SKM-1 (cell line): ENCODE measurements around the gene CD164L2.
A peak's percentile ranks its signal among the peaks of the same experiment; 100 is the strongest.

Experiments
- DNase-seq: peaks from one replicate; lab custom pipeline; 2025; ENCODE audit not compliant: unreplicated experiment; lab: John Stamatoyannopoulos, UW

CD164L2 gene

DNA sequence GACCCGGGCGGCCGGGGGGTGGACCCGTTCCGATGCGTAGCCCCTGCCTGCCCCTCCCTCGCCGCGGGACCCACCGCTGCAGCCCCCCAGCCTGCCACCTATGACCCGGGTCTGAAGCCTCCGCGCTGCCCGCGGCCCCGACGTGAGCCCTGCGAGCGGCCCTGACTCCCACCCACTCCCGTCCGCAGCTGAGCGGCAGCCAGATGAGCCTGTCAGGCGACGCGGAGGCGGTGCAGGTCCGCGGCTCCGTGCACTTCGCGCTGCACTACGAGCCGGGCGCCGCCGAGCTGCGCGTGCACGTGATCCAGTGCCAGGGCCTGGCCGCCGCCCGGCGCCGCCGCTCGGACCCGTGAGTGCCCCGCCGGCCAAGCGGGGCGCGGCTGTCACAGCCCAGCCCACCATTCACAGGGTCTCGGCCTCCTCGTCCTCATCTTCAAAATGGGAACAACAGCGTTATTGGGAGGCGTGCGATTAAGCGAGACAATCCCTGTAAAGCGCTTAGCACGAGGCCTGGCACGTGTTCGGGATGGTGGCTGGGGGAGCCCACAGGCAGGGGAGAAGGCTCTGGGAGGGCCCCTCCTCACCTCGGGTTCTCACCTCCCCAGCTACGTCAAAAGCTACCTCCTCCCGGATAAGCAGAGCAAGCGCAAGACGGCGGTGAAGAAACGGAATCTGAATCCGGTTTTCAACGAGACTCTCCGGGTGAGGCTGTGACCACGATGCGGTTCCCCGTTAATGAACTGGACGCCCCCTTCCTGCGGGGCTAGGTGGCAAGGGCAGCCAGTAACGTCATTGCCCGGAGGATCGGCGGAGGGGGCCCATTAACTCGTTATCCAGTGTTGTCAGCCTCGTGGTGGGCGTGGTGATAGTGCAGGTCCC, 33.1 kb downstream of the CD164L2 start:
- no peak for DNase-seq

DNA sequence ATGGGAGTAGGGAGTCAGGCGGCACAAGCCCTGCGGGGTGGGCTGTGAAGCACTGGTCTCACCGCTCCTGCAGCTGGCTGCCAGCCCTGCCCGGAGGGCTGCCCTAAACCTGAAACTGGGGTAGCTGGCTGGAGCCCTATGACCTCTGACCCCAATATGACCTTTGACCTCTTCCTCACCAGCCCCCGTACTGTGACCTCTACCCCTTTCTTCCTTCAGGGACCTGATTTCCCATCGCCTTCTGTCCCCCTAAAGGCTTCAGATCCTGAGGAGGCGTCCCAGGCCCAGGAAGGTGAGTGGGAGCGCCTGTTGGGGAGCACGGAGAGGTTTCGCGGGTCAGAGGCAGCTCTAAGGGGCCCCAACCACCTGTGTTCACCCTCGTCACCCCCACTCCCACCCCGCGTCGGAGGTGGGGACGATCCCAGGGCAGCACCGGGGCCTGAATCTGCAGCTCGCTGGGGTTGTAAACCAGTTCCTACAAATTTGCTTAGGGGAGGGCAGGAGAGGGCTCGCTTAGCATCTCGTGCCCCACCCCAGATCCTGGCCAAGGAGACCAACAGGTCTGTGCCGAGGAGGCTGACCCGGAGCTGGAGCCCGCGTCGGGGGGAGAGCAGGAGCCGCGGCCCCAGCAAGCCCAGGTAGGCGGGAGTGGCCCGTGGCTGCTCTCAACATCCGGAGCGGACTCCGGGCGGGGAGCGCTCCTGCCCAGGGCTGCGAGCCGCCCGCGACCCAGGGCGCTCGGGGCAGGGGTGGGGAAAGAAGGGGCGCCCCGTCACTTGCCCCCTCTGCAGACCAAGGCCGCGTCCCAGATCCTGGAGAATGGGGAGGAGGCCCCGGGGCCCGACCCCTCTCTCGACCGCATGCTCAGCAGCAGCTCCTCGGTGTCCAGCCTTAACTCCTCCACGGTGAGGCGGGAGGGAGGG, 34.0 kb downstream of the CD164L2 start:
- no peak for DNase-seq

DNA sequence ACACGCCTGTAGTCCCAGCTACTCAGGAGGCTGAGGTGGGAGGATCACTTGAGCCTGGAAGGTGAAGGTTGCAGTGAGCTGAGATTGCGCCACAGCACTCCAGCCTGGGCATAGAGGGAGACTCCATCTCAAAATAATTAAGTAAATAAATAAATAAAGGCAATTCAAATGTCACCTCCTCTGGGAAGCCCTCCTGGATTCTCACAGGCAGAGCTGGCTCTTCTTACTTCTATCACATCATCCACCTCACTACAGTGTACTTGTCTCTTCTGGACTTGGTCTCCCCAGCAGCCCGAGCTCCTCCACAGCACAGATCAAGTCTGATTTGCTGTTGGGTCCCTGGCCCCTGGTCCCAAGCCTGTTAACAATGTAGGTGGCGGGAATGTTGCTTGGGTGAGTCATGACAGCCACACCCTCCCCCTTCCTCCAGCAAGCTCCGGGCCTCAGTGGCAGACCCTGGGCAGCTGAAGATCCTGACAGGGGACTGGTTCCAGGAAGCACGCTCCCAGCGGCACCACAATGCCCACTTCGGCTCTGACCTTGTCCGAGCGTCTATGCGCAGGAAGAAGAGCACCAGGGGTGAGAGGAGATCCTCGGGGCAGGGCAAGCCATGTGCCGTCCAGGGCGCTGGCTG, 36.0 kb downstream of the CD164L2 start:
- no peak for DNase-seq

DNA sequence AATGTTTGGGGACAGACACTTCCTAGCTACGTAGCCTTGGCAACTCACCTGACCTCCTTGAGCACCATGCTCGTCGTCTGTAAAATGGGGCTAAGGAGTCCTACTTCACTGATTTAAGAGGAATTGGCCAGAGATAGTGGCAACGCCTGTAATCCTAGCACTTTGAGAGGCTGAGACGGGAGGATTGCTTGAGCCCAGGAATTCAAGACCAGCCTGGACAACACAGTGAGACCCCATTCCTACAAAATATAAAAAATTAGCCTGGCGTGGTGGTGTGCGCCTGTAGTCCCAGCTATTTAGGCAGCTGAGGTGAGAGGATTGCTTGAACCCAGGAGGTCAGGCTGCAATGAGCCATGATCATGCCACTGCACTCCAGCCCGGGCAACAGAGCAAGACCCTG, 36.8 kb downstream of the CD164L2 start:
- DNase-seq: no peak

DNA sequence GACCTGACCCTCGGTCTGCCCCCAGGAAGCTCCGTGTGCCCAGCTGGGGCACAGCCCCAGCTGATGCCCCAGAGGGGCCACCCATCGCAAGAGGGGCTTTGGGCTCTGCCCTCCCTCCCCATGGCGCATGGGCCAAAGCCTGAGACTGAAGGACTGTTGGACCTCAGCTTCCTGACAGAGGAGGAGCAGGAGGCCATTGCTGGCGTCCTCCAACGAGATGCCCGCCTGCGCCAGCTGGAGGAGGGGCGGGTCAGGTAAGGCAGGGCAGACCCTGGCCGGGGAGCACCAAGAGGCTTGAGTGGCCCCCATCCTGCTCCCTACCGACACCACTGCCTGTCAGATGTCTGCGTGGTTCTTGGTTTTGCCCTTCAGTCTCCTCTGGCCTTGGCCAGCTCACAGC, 37.9 kb downstream of the CD164L2 start:
- no peak for DNase-seq

DNA sequence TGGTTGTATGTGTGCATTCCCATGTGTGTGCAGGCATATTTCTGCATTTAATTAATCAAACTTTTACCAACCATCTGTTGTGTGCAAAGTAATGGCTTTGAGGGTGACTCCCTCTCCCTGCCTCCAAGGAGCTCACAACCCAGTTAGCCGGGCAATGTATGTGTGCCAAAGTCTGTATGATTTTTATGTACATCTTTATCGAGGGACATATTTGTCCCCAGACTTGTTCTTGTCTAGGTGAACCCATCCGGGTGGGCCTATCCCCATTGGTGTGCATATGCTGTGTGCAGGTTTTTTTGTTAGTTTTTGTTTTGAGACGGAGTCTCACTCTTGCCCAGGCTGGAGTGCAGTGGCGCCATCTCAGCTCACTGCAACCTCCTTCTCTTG, 39.5 kb downstream of the CD164L2 start:
- DNase-seq: no peak

DNA sequence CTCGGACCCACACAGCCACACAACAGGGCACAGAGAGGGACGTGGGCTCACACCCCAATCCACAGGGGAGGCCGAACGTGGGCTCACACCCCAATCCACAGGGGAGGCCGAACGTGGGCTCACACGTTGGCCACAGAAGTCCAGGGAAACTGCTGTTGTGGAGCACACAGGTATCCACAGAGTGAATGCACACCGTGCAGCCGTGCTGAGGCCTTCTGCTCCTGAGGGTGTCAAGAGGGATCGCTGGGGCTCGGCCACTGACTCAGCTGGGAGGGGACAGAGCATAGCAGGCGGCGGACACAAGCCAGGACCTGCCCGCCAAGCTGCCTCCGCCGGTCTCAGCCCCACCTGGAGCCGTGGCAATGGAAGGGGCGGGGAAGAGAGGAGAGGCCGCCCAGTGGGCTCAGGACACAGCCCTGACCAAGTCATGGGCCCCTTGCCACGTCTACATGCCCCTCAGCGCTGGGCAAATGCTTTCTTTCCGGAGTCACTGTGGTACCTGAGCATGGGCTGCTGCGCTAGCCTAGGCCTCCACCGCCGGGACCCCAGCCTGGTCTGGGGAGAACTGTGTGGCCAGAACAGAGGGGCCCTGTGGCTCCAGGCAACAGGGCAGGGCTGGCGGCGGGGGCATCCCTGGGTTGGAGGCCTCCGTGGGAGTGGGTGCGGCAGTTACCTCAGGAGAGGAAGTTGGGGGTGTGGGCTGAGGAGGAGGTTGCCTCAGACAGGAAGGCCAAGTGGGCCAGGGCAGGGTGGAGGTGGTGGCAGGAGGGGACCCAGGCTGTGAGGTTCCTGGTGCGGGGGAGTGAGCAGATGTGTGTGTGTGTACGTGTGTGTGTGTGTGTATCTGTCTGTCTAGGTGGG, 40.1 kb downstream of the CD164L2 start:
- DNase-seq: peak; percentile 95

DNA sequence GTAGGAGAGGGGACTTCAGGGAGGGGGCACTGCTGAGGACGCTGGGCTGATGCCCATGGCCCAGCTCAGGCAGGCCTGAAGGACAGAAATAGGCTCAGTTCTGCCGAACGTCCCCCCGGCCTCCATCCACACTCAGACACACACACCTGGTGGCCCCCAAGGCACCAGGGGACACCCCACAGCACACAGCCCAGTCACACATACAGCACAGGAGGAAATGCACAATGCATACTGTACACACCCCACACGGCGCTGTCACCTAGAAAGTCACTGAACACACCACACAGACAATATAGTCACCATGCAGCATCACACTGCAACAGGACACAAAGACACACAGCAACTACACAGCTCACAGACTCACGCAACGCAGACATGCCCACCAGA, 40.7 kb downstream of the CD164L2 start:
- no peak for DNase-seq

DNA sequence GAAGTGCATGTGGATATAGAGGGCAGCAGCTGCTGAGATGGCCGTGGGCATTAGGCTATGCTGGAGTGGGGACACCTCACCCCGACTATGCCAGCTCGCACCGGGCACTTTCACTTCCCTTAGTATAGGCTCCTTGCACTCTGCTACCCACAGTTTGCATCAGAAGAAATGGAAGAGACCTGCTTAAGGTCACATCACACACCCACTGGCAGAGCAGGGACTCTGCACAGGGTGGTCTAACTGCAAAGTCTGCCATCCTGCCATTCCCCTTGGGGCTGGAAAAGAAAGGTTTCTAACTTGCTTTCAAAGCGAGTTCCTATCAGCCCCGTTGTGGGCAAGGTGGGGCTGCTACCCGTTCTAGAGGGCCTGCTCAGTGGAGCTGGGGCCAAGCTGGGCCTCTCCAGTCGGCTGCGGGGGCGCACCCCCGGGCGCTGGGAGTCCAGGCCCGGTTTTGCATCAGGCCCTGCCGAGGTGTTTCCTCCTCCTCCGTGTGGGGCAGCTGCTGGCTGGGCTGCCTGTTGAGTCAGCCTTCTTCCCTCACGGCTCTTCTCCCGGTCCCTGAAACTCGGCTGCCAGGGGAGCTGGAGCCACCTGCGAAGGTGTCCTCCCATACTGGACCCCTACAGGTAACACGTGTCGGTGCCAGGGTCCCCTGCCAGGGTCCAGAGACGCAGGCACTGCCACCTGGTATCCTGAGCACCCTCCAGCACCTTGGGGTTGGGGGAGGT, 41.4 kb downstream of the CD164L2 start, which contains the start of gene SYTL1:
SYTL1 (plus strand) TSS at position 498 of the 728 bp plus-strand sequence. CDS start 3,313 bp downstream, outside the sequence.
- peak; percentile 53 for DNase-seq

DNA sequence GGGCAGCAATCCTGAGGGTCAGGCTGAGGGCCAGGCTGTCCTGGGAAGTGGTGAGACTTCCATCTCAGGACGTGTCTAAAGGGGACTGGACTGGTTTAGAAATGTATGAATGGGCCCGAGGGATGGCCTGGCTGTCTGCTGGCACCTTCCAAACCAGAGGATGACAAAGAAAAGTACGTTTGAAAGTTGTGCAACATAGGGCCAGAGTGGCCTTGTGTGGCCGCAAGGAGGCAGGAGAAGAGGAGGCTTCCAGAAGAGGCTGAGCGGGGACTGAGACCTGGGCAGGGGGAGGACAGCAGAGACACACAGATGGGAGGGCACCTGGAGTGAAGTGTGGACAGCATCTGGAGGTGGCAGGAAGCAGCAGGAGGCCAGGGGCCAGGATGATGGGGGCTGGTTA, 43.9 kb downstream of the CD164L2 start:
- no peak for DNase-seq

DNA sequence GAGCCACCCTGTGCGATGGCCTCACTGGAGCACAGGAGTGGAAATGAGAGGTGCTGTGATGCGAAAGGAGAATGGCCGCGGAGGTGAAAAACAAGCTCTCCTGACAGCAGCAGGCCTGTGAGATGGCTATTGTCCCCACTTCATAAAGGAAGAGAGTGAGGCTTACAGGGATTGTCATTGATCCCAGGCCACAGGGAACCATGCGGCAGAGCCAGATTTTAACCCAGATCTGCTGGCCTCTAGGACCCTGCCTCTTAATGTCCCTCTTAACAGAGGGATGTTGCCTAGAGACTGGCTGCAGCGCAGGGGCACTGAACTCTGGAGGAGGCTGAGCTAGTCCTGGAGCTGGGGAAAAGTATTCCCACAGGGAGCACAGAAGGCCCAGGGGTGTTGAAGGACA, 44.4 kb downstream of the CD164L2 start:
- DNase-seq: no peak

DNA sequence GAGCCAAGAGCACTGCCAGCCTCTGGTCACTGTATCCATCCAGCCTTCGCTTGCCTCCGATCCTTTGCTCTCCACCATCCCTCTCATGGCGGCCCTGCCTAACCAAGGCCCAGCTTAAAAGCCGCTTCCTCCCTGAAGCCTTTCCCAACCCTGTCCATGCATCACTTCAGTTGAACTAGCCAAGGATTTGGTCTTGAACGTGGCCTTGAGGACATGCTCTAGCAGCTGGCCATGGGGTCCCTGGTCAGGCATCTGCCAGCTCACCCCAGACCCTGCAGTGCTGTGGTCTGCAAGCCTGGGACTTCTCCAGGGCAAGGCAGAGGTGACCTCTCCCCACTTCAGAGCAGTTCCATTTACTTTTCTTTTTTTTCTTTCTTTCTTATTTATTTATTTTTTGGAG, 46.4 kb downstream of the CD164L2 start:
- no peak for DNase-seq

DNA sequence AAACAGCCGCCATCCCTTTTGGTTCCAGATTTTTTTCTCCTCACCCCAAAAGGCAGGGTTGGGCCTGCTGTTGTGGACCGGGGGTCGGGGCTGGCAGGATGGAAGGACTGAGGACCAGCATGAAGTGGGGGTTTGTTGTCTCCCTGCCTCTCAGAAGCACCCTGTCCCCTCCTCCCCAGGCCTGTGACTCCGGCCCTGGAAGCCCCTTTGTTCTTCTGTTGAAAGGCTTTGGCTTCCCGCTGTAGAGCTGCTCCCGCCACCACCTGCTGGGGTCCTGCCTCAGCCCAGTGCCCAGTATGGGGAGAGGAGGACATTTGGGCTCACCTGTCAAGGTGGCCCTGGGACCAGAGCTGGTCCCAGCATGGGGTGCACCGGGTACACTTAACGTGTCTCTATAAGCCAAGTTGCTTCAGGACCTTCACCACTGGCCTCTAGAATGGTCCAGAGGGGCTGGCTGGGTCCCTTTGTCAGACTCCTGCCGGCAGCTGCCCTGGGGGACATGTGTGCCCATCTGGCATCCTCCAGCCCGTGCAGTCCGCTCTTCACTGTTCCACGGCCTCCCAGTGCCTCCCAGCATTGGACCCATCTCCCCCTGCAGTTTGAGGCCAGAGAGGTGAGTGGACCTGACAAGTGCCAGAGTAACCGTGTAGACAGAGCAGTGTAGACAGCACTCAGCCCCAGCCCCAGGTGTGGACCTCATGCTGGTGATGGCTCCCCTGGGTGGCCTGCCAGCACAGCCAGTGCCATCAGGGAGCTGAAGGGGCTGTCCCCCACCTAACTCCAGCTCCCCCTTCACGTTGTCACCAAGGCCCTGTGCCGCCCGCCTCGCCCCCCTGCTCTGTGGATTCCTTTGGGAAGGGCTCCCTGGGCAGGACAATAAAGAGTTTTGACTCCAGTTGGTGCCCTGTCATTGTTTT, 47.4 kb downstream of the CD164L2 start:
- DNase-seq: no peak

DNA sequence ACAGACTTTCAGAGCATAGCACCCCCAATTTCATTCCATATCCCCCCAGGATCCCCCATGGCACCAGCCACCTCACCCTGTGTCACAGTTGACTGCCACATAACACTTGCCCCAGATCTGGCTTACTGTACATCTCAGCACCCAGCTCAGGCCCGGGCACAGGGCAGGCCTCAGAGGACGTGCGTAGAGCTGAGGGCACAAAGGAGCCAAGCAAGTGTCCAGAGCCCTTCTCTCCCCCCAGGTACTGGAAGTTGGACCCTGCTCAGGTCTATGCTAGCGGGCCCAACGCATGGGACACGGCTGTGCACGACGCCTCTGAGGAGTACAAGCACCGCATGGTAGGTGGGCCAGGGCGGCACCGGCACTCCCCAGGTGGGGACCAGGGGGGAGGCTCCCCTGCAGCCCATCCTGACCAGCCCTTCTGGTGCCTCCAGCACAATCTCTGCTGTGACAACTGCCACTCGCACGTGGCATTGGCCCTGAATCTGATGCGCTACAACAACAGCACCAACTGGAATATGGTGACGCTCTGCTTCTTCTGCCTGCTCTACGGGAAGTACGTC, 49.3 kb downstream of the CD164L2 start:
- DNase-seq: no peak

DNA sequence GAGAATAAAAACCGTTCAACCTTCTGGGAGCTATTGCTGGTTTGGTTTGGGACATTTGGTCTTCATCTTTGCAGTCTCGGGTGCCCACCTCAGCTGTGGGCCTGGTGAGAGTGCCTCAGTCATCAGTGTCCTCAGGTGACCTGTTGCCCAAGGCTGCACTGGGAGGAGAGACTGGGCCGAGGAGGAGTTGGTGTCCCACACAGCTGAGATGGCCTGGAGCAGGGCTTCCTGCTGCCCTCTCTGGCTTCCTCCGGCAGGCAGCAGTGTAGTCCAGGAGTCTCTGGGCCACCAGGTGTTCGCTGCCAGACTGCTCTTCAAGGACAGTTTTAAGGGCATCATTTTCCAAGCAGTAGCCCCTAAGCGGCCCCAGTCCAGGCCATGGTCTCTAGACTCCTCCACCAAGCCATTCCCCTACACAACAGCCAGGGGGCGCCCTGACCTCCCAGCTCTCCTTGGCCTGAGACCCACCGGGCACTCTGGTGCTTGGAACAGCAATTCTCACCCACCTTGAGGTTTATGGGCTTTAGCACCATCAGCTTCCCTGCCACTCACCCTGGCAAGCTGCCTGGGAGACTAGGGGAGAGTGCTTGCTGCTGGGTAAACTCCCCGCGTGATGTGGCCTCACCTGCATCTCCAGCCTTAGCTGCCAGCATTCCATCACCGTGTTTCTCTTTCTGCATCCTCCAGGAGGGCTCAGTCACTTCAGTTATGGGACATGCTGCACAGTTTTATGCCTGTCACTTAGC, 50.4 kb downstream of the CD164L2 start:
- DNase-seq: peak; percentile 23

DNA sequence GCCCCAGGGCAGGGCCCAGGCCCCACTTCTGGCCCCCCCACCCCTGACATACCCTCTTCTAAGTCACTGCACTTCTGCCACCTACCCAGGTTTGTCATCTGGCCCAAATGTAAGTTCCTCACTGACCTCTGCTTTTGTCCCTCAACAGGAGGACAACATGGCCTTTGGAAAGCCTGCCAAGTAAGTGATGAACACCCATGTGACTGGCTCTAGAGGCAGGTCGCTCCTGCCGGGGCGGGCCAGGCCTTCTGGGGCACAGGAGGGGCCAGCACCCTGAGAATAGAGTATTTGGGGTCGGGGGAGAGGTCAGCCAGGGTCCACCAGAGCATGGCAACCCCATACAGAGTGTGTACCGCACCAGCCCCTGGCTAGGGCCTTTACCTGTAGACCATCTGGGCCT, 51.2 kb downstream of the CD164L2 start:
- DNase-seq: no peak

DNA sequence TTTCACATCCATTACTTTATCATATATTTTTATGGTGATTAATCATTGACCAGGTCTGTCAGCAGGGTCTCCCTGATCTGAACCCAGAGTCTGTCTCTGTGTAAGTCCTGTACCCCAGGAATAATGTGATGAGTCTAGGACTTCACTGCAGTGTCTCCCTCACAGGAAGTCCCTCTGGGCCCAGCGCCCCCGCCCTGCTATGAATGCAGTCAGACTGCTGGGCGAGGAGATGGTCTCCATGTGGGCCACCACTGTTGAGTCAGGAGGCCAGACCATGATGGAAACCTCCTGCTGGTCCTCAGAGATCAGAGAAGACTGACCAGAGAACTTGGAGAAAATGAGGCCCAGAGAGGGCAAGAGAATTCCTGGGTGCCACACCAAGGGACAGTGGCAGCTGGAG, 51.7 kb downstream of the CD164L2 start:
- no peak for DNase-seq

DNA sequence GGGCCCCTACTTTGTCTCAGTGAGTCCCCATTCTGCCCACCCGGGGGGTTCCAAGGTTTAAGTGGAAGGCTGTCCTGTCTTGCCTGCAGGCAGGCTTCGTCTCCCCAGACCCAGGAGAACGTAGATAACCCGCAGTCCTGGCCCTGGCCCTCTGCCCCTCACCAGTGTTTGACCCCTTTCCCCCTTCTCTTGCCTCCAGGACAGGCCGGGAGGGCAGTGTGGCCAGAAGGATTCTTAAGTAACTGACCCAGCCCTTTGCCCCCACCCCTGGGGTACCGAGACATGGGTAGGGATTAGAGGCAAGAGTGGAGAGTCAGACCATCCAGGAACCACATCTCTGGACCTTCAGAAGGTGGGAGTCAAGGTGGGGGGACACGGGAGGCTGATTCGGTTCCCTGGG, 52.3 kb downstream of the CD164L2 start:
- DNase-seq: no peak
